Mucosa of gallbladder (tissue), 1 donor: ENCODE data around the gene PLD3. TPM values are rescaled to one million over a fixed set of nuclear protein-coding genes. Genes with fewer than 3 reads are reported as not detected.
"Not testable (repeated sequence)": the region's sequence is repeated elsewhere in the genome, so short reads cannot be mapped to it uniquely, and the experiment has no call there.

ENCODE experiments used
- DNase-seq: peaks from one replicate; pipeline ENCODE4 v3.0.0-alpha.2; 2020; ENCODE audit warnings: low spot score
- total RNA-seq: library from RNA; stranded (reverse); gene quantifications from one replicate; pipeline ENCODE4 v1.2.1, GENCODE V29; 2021
- donor health status: DM: no; HTN: no; CAD: no.

PLD3 gene
- total RNA-seq, 1 donor from 2014 or later: 224 TPM

DNA sequence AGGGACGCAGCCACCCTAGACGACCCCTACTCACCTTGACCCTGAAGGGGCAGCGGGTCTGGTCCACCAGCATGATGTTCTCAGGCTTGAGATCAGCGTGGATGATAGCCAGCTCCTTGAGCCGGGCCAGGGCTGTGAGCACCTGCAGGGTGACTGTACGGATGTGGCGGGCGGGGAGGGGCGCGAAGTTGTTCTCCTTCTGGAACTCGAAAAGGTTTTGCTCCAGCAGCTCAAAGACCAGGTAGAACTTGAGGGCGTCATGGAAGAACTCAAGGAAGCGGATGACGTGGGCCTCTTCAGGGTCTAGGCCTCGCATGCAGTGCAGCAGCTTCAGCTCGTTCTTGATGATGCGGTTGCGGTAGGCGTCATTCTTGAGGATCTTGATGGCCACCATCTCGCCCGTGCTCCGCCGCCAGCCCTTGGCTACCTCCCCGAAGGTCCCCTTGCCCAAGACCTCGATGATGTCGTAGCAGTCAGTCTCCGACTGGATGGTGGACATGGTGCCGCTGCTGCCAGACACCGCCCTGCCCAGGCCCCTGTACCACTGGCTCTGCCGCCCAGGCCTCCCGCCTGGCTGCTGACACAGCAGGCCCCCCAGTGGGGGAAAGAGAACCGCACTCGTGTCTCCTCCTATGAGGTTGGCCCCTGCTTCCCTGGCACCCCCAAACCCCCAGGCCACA is 41.0 kb downstream of the PLD3 start:
- DNase-seq: no peak

DNA sequence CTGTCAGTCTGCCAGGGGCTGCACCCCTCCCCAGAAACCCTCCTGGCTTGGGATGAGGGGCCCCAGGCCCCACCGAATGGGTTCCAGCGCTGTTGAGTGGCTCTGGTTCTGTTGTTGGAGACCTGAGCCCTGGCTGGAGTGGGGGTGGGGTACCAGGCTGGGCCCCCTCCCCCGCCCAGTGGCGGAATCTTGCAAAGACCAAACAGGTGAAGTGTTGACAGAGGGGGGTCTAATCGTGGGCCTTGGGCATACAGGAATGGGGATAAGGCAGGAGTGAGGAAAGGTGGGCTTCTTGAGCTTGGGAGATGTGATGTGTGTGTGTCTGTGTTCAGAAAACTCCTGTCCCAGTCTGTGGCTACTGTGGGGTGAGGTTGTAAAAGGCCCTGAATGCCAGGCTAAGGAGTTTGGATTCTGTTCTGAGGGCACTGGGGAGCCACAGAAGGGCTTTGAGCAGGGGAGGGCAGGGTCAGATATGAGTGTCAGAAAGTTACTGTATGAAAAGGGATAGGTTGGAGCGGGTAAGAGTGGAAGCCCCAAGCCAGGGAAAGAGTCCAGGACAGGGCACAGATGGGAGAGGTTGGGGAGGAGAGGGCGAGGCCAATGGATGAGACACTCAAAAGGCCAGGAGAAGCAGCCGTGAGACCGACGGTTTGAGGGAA is 41.7 kb downstream of the PLD3 start, which contains the start of gene HIPK4:
HIPK4 (minus strand) TSS at position 98 of the 659 bp plus-strand sequence. CDS start 279 bp downstream, outside the sequence.
- DNase-seq: no peak

DNA sequence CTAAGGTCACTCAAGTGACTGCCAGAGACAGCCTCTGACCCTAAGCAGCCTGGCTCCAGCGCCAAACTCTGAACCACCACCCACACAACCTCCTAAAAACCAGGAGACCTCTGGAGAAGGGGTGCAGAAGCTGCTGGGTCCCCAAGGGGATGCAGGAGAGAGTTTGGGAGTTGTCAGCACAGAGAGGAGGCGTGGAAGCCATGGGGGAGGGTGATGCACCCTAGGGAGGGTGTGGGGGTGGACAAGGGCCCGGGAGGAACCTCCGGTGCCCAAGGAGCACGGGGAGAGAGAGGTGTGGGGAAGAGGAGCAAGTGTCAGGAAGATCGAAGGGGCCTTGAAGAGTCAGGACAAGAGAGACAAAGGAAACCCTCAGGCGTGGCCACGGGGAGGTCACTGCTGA is 43.6 kb downstream of the PLD3 start:
- no peak for DNase-seq

DNA sequence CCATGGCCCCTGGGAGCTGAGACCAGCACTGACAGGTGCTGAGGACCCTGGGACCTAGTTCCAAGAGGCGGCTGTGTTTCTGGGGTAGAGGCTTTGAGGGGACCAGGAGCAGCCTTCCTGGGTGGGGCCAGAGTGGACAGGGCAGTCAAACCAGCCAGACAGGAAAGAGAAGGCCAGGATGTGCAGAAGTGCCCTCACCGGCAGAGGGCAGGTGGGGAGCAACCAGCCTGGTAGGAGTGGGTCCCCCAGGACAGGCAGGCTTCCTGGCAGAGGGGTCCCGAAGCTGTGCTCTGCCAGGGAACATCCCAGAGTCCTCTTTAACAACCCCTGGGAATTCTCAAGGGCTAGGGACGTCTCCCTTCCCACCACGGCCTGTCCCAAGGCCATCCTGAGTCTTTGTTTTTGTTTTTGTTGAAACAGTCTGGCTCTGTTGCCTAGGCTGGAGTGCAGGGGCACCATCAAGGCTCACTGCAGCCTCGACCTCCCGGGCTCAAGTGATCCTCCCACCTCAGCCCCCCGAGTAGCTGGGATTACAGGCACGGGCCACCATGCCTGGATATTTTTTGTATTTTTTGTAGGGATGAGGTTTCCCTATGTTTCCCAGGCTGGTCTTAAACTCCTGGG is 44.5 kb downstream of the PLD3 start:
- peak; percentile 36 for DNase-seq

DNA sequence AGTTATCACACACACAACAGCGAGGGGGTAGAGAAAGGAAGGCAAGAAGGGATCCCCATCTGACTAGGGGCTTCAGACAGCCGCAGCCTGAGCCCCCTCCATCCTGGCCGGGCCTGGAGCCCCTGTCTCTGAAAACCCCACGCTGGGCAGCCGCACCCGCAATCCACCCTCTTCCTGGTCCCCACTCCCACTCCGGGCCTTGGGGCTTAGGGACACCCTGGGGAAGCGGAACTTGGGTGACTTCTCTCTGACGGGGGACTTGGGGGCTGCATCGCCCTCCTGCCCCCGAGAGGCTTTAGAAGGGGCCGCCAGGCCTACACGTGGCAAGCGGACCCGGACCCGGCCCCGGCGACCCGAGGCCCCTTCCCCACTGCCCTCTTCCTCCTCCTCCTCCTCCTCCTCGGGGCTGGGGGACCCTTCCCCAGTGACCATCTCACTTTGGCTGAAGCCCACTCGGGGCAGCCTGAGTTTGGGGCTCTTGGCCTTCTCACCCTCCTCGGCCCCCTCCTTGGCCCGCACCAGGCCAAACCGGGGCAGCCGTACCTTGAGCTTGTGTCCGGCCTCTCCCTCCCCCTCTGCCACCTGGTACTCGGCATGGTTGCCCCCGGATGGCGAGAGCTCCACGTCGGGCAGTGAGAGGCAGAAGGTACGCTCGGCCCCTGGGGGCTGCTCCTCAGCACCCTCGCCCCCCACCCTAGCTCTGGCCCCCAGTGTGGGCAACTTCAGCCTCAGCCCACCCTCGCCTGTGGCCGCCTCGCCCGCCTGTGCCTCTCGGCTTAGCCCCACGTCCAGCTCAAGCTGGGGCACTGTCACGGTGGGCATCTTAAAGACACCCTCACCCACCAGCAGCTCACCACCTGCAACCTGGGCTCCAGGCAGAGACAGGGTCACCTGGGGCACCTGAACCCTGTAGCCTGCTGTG is 45.7 kb downstream of the PLD3 start:
- DNase-seq: no peak

DNA sequence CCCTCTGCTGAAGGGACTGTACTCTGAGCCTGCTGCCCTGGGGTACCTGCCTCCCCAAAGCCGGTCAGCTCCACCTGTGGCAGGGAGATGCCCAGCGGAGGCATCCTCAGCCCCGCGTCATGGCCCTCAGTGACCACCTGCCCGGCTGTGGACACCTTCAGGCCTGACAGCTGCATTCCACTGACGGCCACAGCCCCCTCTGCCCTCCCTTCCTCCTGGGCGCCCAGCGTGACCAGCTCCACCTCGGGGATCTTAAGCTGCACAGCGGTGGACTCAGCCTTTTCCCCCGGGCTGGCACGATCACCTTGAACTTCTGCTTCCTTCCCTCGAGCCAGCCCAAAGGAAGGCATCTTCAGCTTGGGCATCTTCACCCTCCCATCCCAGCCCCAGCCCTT is 46.3 kb downstream of the PLD3 start:
- no peak for DNase-seq

DNA sequence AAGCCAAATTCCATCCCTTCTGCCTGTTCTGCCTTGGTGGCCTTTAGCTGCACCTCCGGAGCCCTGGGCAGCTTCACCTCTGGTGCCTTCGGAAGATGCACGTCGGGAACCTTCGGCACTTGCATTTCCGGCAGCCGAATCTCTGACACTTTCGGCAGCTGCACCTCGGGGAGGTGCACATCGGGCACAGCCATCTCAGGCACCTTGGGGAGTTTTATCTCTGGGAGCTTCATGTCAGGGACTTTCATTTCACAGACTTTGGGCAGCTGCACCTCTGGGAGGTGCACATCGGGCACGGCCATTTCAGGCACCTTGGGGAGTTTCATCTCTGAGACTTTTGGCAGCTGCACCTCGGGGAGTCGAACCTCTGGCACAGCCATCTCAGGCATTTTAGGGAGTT is 47.5 kb downstream of the PLD3 start:
- DNase-seq: no peak

DNA sequence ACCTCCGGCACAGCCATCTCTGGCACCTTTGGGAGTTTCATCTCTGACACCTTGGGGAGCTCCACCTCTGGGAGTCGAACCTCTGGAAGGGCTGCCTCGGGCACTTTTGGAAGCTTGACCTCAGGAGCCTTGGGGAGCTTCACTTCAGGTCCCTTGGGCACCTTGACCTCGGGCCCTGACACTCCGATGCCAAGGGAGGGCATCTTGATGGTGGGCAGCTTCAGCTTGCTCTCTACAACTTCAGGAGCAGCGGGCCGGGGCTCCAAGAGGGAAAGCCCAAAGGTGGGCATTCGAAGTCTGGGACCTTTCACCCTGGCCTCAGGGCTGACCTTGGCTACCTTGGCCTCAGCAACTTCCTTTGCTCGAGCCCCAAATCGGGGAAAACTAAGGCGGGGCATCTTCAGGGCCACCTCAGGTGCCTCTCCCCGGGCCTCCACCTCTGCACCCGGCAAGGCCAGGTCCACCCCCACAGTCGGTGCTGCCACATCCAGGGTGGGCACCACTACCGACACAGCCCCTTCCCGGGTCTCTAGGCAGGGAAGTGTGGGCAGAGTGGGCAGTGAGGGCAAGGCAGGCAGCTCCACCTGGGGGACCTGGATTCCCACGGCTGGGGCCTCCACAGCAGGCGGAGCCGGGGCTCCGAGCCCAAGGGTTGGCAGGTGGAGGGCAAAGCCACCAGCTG is 48.5 kb downstream of the PLD3 start:
- DNase-seq: no peak

DNA sequence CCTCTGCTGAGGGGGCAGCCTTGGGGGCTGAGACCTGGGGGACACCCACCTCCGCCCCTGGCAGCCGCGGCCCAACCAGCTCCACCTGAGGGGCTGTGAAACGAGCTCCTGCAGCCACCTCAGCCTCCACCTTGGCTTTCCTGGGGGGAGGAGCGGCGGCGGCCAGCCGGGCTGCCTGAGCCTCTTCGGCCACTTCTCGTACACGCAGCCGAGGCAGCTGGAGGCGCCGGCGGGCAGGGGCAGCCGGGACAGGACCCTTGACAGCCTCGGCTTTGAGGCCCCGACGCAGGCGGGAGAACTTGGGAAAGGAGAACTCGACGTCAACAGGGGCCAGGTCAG is 49.0 kb downstream of the PLD3 start:
- DNase-seq: no peak

DNA sequence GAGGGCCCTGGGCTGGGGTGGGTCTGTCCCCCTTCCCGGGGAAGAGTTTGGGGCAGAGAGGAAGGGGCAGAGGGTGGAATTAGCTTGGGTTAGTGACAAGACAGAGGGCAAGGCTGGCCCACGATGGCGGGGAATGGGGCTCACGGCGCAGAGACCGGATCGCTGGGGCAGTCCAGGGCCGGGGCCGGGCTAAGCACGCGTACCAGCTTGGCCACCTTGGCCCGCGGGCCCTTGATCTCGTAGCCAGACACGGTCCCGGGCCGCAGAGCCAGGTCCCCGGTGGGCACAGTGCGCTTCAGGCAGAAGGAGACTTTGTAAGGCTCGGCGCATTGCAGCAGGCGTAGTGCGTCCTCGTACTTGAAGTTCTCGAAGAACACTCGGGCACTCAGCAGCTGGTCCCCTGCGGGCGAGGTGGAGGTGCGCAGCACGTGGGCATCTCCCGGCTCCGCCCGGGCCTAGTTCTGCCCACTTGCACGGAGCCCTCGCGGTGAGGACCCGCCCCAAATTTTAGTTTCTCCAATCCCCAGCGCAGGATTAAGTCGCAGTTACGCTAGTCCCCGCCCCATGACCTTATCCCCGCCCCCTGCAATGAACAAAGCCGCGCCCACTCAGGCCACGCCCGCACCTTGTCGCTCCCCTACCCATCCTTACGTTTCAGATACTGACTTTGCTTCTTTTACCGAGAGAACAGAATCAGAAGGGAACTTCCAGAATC is 50.1 kb downstream of the PLD3 start:
- DNase-seq: peak; percentile 53

DNA sequence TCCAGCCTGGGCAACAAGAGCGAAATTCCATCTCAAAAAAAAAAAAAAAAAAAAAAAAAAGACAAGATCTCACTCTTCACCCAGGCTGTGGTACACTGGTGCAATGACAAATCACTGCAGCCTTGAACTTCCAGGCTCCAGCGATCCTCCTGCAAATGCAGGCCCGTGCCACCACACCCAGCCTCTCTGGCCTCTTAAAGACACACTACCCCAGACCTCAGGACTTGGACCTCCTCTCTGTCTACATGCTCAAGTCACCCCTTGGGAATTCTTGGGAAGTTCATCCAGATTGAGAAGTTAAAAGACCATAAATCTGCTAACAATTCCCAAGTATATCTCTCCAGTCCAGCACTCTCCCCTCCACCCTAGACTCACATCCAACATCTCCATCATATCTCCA is 52.1 kb downstream of the PLD3 start:
- no peak for DNase-seq

DNA sequence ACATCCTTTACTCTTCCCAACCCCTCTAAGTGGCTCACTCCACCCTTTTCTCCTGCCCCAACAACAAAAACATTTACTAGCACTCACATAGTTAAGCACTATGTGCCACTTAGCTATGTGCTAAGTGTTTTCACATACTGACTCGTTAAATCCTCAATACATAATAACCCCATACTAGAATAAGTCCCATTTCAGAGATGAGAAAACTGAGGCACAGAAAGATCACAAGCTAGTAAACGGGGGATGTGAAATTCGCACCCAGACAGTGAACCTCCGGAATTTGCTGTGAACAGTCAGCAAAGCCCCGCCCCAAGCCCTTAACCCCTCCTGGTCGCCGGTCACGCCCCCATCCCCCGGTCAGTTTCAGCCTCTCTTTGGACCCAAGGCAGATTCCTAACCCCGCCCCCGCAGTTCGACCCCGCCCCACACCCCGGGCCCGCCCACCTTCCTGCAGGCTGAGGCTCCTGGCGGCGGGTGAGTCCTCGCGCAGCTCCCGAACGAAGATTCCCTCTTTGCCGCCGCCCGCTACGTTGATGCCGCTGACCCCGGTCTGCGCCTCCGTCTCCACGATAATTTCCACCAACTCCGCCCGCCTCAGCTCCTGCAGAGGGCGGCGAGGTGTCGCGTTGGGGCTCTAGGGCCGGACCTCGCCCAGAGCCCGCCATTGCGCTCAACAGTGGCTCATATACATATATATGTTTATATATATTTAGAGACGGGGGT is 54.9 kb downstream of the PLD3 start:
- DNase-seq: peak; percentile 87

DNA sequence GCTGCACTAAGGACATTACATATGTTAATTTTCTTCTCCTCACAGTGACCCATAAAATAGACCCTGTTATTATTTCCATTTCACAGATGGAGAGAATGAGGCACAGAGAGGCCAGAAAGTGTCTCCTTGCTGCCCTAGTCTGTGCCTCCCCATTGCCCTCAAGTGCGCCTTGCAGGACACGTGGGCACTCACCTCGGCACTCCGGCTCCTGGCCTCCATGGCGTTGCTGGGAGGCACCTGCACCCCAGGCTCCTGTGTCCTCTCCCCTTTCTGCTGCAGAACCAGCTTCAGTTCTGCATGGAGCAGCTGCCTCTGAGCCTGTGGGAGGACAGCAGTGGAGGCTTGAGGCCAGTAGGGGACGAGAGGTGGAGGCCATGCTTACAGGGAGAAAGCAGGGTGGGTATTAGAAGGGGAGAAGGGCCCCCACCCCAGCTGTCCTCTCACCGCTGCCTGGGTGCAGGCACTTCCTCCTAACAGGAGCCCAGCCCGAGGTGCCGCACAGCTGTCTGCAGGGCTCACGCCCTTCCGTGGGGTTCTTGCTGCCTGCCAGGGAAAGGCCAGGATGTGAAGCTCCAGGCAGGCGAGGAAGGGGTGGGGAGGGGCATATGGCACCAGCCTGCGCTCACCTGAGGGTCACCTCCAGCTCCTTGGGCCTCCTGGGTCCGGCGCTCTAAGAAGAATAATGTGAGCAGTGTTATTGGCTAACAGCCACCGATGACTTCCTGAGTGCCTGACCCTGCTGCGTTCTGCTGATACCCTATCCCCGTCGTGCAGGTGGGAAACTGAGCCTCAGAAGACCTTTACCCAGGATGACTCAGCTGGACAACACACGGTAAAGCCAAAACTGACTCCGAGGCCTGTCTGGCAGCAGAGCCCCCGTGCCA is 59.5 kb downstream of the PLD3 start:
- no peak for DNase-seq

DNA sequence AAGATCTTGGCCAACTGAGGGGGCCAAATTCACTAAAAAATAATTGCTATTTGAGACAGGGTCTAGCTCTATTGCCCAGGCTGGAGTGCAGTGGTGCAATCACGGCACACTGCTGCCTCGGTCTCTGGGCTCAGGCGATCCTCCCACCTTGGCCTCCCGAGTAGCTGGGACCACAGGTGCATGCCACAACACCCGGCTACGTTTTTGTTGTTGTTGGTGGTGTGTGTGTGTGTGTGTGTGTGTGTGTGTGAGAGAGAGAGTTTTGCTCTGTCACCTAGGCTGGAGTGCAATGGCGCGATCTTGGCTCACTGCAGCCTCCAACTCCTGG is 60.1 kb downstream of the PLD3 start:
- DNase-seq: not testable (repeated sequence)

DNA sequence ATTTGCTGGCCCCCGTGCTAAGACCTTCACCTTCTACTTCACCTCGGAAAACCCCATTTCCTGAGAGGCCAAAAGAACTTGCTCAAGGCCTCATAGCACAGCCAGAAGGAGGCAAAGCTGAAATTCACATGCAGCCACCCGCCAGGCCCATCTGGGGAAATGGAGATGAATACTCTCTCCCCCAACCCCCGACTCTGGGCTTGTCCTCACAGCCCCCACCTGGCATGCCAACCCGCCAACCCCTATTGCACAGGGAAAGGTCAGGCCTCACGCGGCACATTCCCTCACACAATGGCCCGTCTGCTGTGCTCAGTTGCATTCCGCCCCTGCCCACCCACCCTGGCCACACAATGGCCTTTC is 61.5 kb downstream of the PLD3 start:
- DNase-seq: no peak

DNA sequence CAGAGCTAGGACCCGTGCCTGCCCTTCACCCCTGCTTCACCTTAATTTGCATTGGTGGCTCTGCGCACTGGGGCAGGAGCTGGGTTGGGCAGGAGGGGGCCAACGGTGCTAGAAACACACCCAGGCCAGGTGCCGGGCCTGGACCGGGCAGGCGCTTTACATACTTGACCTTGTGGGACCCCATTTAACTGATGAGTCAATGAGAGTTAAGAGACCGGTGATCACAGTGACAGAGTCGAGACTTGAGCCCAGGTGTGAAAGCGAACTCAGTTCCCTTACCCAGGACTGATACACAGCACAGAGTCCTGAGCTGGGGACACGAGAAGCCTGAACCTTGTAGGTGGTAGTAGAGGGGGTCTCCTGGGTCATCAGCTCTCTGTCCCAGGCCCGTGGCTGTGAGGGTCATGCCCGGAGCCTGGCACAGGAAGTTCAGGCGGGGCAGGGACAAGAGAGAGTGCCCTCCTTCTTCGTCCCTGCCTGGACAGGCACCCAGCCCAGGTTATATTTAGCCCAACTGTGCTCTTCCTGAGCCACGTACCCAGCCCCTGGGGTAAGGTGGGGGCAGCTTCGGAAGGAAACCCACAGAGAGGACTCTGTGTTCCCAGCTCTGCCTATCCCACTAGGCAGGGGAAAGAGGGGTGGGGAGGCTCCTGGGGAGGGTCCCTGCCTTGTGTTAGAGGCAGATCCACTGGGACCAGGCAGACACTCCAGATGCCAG is 62.8 kb downstream of the PLD3 start:
- DNase-seq: no peak

DNA sequence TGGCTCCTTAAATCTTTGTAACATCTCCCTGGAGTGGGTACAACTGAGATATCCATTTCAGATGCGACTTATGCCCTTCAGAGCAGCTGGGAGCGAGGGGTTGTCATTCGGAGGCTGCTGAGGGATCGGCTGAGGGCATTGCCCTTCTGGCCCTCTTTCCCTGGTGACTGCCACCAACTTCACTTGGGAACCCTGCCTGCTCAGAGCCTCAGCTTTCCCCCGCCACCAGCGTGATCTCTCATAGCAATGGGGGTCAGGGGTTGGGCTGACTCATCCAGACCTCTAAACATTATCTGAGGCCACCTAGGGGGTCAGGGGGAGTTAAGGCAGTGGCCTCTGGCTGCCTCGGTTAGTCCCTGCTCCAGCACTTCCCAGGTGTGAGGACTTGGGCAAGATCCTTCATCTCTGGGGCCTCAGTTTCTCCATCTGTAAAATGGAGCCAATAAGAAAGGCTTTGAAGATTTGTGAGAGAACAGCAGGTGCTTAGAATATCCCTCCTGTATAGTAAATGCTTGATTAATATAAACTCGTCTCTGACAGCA is 63.5 kb downstream of the PLD3 start:
- DNase-seq: no peak

DNA sequence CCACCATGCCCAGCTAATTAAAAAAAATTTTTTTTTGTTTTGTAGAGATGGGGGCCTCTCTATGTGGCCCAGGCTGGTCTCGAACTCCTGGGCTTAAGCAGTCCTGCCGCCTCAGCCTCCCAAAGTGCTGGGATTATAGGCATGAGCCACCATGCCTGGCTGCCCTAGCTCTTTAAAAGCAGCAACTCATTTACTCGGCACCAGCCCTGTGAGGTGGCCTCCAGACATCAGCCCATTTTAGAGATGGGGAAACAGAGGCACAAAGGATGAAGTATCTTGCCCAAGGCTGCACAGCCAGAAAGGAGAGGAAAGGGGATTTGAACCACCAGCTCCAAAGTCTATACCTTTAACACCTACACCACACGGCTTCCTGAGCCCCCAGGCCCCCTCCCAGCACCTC is 64.4 kb downstream of the PLD3 start:
- no peak for DNase-seq
